Body of pancreas (tissue), 4 donors: ENCODE measurements around the gene ZNG1B.
"Not testable (repeated sequence)": the region's sequence is repeated elsewhere in the genome, so short reads cannot be mapped to it uniquely, and the experiment has no call there.

Experiments
- POLR2A ChIP-seq, 3 donors: fragments of 450-650 bp; IDR thresholded peaks; one replicate each; pipeline ENCODE4 v1.6.1; 2016; ENCODE audit warnings: antibody characterized with exemption in 3 of 3, mild to moderate bottlenecking in 2 of 3
- TF ChIP-seq, protein P1 (sequence below), 7 experiments: fragments of 450-650 bp in 4 of 7; fragments of 200-600 bp in 3 of 7; sonication (generic) in 3 of 7; IDR thresholded peaks; one replicate each; pipeline ENCODE4 v1.5.1; 2016 to 2019; ENCODE audit warnings: antibody characterized with exemption in 7 of 7

DNA sequence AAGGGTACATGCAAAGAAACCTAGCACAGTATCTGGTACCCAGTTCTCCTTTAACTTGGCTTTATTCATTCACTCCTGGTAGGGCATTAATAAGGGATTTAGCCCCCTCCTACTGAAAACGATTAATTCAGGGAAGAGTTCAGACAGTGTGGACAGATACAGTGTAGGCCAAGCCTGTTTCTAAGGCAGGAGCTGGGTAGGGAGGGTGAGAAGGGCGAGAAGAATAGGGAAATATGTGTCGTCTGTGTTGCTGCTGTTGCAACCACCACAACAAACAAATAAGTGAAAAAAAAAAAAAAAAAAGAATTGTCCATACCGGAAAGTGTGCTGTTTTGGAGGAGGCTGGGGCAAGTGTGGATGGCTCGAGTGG, 103.3 kb downstream of the ZNG1B start:
- TF ChIP-seq, protein P1, sequence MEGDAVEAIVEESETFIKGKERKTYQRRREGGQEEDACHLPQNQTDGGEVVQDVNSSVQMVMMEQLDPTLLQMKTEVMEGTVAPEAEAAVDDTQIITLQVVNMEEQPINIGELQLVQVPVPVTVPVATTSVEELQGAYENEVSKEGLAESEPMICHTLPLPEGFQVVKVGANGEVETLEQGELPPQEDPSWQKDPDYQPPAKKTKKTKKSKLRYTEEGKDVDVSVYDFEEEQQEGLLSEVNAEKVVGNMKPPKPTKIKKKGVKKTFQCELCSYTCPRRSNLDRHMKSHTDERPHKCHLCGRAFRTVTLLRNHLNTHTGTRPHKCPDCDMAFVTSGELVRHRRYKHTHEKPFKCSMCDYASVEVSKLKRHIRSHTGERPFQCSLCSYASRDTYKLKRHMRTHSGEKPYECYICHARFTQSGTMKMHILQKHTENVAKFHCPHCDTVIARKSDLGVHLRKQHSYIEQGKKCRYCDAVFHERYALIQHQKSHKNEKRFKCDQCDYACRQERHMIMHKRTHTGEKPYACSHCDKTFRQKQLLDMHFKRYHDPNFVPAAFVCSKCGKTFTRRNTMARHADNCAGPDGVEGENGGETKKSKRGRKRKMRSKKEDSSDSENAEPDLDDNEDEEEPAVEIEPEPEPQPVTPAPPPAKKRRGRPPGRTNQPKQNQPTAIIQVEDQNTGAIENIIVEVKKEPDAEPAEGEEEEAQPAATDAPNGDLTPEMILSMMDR (IDR thresholded peaks at IDR 0.05) = not testable (repeated sequence)
- not testable (repeated sequence) for TF ChIP-seq POLR2A (IDR thresholded peaks at IDR 0.05)
